ENCODE data around the gene PRR15L. TPM values are rescaled to one million over a fixed set of nuclear protein-coding genes. Genes with fewer than 3 reads are reported as not detected.

PRR15L gene
- total RNA-seq, 1 experiment from 2014 or later, result not detected

- DNase-seq (ENCODE audit: low read depth), result no peak
Measured at GRCh38 chr17:47902039-47902744, 55.5 kb downstream of the PRR15L start.

Other genes with a start within 250 kb of the PRR15L start
- gene TBX21, start 224.6 kb downstream of the PRR15L start, total RNA-seq (2014; rRNA removed; shearing (Covaris generic)), result 0.06 TPM in 1 of 2 replicates, not detected in the other
- gene OSBPL7, start 136.1 kb downstream of the PRR15L start, total RNA-seq (2014; rRNA removed; shearing (Covaris generic)), result 4.0 and 5.6 TPM in 2 replicates
- gene MRPL10, start 126.3 kb downstream of the PRR15L start, total RNA-seq (2014; rRNA removed; shearing (Covaris generic)), result 26.3 and 41.3 TPM in 2 replicates
- not detected in 2 replicates for gene LRRC46, start 126.2 kb downstream of the PRR15L start, total RNA-seq (2014; rRNA removed; shearing (Covaris generic))
- 7.1 and 11.0 TPM in 2 replicates for gene SCRN2, start 116.6 kb downstream of the PRR15L start, total RNA-seq (2014; rRNA removed; shearing (Covaris generic))
- 0.06 and 0.23 TPM in 2 replicates for gene SP6, start 106.7 kb downstream of the PRR15L start, total RNA-seq (2014; rRNA removed; shearing (Covaris generic))
- gene SP2, start 61.6 kb downstream of the PRR15L start, total RNA-seq (2014; rRNA removed; shearing (Covaris generic)), result 1.5 TPM in 2 replicates
- 18.5 and 26.9 TPM in 2 replicates for gene PNPO, start 16.3 kb downstream of the PRR15L start, total RNA-seq (2014; rRNA removed; shearing (Covaris generic))
- gene CDK5RAP3, start 13.2 kb upstream of the PRR15L start, total RNA-seq (2014; rRNA removed; shearing (Covaris generic)), result 74.2 and 93.5 TPM in 2 replicates
- gene COPZ2, start 79.9 kb upstream of the PRR15L start, total RNA-seq (2014; rRNA removed; shearing (Covaris generic)), result 0.57 and 5.5 TPM in 2 replicates
- gene NFE2L1, start 90.5 kb upstream of the PRR15L start, total RNA-seq (2014; rRNA removed; shearing (Covaris generic)), result 19.1 and 22.3 TPM in 2 replicates
- 81.6 and 88.1 TPM in 2 replicates for gene CBX1, start 143.6 kb upstream of the PRR15L start, total RNA-seq (2014; rRNA removed; shearing (Covaris generic))
- gene SNX11, start 149.9 kb upstream of the PRR15L start, total RNA-seq (2014; rRNA removed; shearing (Covaris generic)), result 8.2 and 11.8 TPM in 2 replicates

Measured in Daoy (cell line).